ENCODE measurements around the gene RMND1. TPM values are rescaled to one million over a fixed set of nuclear protein-coding genes. Genes with fewer than 3 reads are reported as not detected.

Gene RMND1
- total and polyA plus RNA-seq, 2 of the 13 experiments (the other 11 are each of a cell fraction or from before 2014, with no cell fraction given): 34.0 to 72.5 TPM

DNA sequence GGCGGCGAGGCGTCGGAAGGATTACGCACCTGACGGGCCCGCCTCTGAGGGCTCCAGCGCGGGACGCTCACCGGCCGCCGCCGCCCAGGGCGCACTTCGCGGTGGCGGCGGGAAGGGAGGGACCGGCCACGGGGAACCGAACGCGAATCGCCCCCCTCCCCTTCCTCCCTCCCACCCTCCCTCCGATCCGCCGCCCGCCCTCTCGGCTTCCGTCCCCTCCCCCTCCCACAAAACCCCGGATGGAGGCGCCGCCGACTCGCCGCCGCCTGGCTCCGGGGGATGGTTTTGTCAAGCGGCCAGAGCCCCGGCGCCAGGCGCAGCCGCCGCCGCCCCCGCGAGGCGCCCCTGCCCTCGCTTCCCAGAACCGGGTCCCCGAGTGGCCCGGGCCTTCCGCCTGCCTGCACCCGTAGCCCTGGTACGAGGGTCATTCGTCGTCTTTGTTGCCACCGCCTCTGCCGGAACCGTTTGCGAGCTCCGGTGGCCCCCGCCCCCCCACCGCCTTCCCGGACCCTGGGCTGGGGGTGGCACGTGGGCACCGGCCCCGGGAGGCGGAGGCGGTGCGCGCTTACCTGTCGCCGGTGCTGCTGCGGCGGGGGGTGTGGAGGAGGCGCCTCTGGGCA lies 61.0 kb downstream of the RMND1 start (continued):
- TF ChIP-seq STAT6 (CRISPR knock-in tag; IDR thresholded peaks at IDR 0.05; ENCODE audit: borderline replicate concordance) (no peak), ZBTB8A (CRISPR knock-in tag; IDR thresholded peaks at IDR 0.05; ENCODE audit: borderline replicate concordance, low read depth) (0 out of 2 replicates have a peak, but pooled peaks have one; percentile 27), ZNF891 (CRISPR knock-in tag; IDR thresholded peaks at IDR 0.05) (peak; percentile 21; the same call in 1 of the 2 replicates), ZSCAN12 (CRISPR knock-in tag; IDR thresholded peaks at IDR 0.05) (no peak; the same call in 1 of the 2 replicates), ZNF792 (CRISPR knock-in tag; IDR thresholded peaks at IDR 0.05) (no peak), ZNF441 (CRISPR knock-in tag; IDR thresholded peaks at IDR 0.05; ENCODE audit: borderline replicate concordance) (no peak; the same call in 1 of the 2 replicates), ZNF703 (CRISPR knock-in tag; IDR thresholded peaks at IDR 0.05; ENCODE audit: borderline replicate concordance) (no peak), ZNF597 (CRISPR knock-in tag; IDR thresholded peaks at IDR 0.05) (no peak)
- TF ChIP-seq, protein P1, sequence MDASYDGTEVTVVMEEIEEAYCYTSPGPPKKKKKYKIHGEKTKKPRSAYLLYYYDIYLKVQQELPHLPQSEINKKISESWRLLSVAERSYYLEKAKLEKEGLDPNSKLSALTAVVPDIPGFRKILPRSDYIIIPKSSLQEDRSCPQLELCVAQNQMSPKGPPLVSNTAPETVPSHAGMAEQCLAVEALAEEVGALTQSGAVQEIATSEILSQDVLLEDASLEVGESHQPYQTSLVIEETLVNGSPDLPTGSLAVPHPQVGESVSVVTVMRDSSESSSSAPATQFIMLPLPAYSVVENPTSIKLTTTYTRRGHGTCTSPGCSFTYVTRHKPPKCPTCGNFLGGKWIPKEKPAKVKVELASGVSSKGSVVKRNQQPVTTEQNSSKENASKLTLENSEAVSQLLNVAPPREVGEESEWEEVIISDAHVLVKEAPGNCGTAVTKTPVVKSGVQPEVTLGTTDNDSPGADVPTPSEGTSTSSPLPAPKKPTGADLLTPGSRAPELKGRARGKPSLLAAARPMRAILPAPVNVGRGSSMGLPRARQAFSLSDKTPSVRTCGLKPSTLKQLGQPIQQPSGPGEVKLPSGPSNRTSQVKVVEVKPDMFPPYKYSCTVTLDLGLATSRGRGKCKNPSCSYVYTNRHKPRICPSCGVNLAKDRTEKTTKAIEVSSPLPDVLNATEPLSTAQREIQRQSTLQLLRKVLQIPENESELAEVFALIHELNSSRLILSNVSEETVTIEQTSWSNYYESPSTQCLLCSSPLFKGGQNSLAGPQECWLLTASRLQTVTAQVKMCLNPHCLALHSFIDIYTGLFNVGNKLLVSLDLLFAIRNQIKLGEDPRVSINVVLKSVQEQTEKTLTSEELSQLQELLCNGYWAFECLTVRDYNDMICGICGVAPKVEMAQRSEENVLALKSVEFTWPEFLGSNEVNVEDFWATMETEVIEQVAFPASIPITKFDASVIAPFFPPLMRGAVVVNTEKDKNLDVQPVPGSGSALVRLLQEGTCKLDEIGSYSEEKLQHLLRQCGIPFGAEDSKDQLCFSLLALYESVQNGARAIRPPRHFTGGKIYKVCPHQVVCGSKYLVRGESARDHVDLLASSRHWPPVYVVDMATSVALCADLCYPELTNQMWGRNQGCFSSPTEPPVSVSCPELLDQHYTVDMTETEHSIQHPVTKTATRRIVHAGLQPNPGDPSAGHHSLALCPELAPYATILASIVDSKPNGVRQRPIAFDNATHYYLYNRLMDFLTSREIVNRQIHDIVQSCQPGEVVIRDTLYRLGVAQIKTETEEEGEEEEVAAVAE (CRISPR knock-in tag; IDR thresholded peaks at IDR 0.05; ENCODE audit: borderline replicate concordance): no peak
- TF ChIP-seq, protein P2, sequence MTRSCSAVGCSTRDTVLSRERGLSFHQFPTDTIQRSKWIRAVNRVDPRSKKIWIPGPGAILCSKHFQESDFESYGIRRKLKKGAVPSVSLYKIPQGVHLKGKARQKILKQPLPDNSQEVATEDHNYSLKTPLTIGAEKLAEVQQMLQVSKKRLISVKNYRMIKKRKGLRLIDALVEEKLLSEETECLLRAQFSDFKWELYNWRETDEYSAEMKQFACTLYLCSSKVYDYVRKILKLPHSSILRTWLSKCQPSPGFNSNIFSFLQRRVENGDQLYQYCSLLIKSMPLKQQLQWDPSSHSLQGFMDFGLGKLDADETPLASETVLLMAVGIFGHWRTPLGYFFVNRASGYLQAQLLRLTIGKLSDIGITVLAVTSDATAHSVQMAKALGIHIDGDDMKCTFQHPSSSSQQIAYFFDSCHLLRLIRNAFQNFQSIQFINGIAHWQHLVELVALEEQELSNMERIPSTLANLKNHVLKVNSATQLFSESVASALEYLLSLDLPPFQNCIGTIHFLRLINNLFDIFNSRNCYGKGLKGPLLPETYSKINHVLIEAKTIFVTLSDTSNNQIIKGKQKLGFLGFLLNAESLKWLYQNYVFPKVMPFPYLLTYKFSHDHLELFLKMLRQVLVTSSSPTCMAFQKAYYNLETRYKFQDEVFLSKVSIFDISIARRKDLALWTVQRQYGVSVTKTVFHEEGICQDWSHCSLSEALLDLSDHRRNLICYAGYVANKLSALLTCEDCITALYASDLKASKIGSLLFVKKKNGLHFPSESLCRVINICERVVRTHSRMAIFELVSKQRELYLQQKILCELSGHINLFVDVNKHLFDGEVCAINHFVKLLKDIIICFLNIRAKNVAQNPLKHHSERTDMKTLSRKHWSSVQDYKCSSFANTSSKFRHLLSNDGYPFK (CRISPR knock-in tag; IDR thresholded peaks at IDR 0.05; ENCODE audit: borderline replicate concordance): no peak
- TF ChIP-seq, protein P3, sequence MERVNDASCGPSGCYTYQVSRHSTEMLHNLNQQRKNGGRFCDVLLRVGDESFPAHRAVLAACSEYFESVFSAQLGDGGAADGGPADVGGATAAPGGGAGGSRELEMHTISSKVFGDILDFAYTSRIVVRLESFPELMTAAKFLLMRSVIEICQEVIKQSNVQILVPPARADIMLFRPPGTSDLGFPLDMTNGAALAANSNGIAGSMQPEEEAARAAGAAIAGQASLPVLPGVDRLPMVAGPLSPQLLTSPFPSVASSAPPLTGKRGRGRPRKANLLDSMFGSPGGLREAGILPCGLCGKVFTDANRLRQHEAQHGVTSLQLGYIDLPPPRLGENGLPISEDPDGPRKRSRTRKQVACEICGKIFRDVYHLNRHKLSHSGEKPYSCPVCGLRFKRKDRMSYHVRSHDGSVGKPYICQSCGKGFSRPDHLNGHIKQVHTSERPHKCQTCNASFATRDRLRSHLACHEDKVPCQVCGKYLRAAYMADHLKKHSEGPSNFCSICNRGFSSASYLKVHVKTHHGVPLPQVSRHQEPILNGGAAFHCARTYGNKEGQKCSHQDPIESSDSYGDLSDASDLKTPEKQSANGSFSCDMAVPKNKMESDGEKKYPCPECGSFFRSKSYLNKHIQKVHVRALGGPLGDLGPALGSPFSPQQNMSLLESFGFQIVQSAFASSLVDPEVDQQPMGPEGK (CRISPR knock-in tag; IDR thresholded peaks at IDR 0.05): peak; percentile 70

All from HepG2 (cell line).